ENCODE results near the gene SPTBN1.

SPTBN1 gene

GRCh38 chr2:54610700-54611099, 154.6 kb downstream of the SPTBN1 start:
- Histone ChIP-seq H3K9me3 (ENCODE audit: control insufficient read depth, low read length) (no peaks in the 10 kb centered on the region), H3K4me1 (ENCODE audit: control insufficient read depth, insufficient read depth, low read length, poor library complexity, severe bottlenecking) (peaks cover 10% of the 10 kb centered on the region), H3K4me3 (ENCODE audit: extremely low read depth, insufficient read depth, low read length, poor library complexity, severe bottlenecking) (no peak overlapping the region), H3K27ac (ENCODE audit: low read depth, low read length, severe bottlenecking) (no peak overlapping the region), H3K36me3 (ENCODE audit: control insufficient read depth, insufficient read depth, low read length) (peaks cover 57% of the 10 kb centered on the region)
- 86% methylated on average over 1 of the region's 1 CpG; no CpG with 5 or more reads in 1 of the 2 experiments for WGBS, 2 experiments (ENCODE audit: insufficient coverage in 2 of 2)

- H3K36me3 ChIP-seq (ENCODE audit: control insufficient read depth, insufficient read depth, low read length), result peaks cover 66% of the 10 kb centered on the region
- peaks cover 4% of the 10 kb centered on the region for H3K4me1 ChIP-seq (ENCODE audit: control insufficient read depth, insufficient read depth, low read length, poor library complexity, severe bottlenecking)
- WGBS, 2 experiments (ENCODE audit: insufficient coverage in 2 of 2), result 91 to 97% methylated on average over 10 to 12 of the region's 14 CpGs
- no peak overlapping the region for H3K4me3 ChIP-seq (ENCODE audit: extremely low read depth, insufficient read depth, low read length, poor library complexity, severe bottlenecking)
- no peaks in the 10 kb centered on the region for H3K9me3 ChIP-seq (ENCODE audit: control insufficient read depth, low read length)
- no peak overlapping the region for H3K27ac ChIP-seq (ENCODE audit: low read depth, low read length, severe bottlenecking)
Observed at GRCh38 chr2:54611830-54612545, 155.9 kb downstream of the SPTBN1 start.

- H3K4me3 ChIP-seq (ENCODE audit: extremely low read depth, insufficient read depth, low read length, poor library complexity, severe bottlenecking), result no peak overlapping the region
- H3K4me1 ChIP-seq (ENCODE audit: control insufficient read depth, insufficient read depth, low read length, poor library complexity, severe bottlenecking), result peaks cover 4% of the 10 kb centered on the region
- no CpG with 5 or more reads among the region's 2 CpGs for WGBS, 2 experiments (ENCODE audit: insufficient coverage in 2 of 2)
- no peak overlapping the region for H3K27ac ChIP-seq (ENCODE audit: low read depth, low read length, severe bottlenecking)
- peaks cover 67% of the 10 kb centered on the region for H3K36me3 ChIP-seq (ENCODE audit: control insufficient read depth, insufficient read depth, low read length)
- H3K9me3 ChIP-seq (ENCODE audit: control insufficient read depth, low read length), result no peaks in the 10 kb centered on the region
Observed at GRCh38 chr2:54613386-54613785, 157.3 kb downstream of the SPTBN1 start.

GRCh38 chr2:54613794-54614257, 157.7 kb downstream of the SPTBN1 start:
- Histone ChIP-seq H3K27ac (ENCODE audit: low read depth, low read length, severe bottlenecking) (no peak overlapping the region), H3K36me3 (ENCODE audit: control insufficient read depth, insufficient read depth, low read length) (peaks cover 70% of the 10 kb centered on the region), H3K9me3 (ENCODE audit: control insufficient read depth, low read length) (no peaks in the 10 kb centered on the region), H3K4me3 (ENCODE audit: extremely low read depth, insufficient read depth, low read length, poor library complexity, severe bottlenecking) (no peak overlapping the region), H3K4me1 (ENCODE audit: control insufficient read depth, insufficient read depth, low read length, poor library complexity, severe bottlenecking) (peaks cover 4% of the 10 kb centered on the region)
- 92 to 93% methylated on average over 2 of the region's 6 CpGs for WGBS, 2 experiments (ENCODE audit: insufficient coverage in 2 of 2)

GRCh38 chr2:54614819-54615218, 158.7 kb downstream of the SPTBN1 start:
- Histone ChIP-seq H3K27ac (ENCODE audit: low read depth, low read length, severe bottlenecking) (no peak overlapping the region), H3K4me3 (ENCODE audit: extremely low read depth, insufficient read depth, low read length, poor library complexity, severe bottlenecking) (no peak overlapping the region), H3K9me3 (ENCODE audit: control insufficient read depth, low read length) (no peaks in the 10 kb centered on the region), H3K36me3 (ENCODE audit: control insufficient read depth, insufficient read depth, low read length) (peaks cover 75% of the 10 kb centered on the region), H3K4me1 (ENCODE audit: control insufficient read depth, insufficient read depth, low read length, poor library complexity, severe bottlenecking) (peaks cover 4% of the 10 kb centered on the region)

GRCh38 chr2:54615832-54616534, 159.9 kb downstream of the SPTBN1 start:
- Histone ChIP-seq H3K36me3 (ENCODE audit: control insufficient read depth, insufficient read depth, low read length) (peaks cover 87% of the 10 kb centered on the region), H3K27ac (ENCODE audit: low read depth, low read length, severe bottlenecking) (no peak overlapping the region), H3K4me1 (ENCODE audit: control insufficient read depth, insufficient read depth, low read length, poor library complexity, severe bottlenecking) (no peaks in the 10 kb centered on the region), H3K4me3 (ENCODE audit: extremely low read depth, insufficient read depth, low read length, poor library complexity, severe bottlenecking) (no peak overlapping the region), H3K9me3 (ENCODE audit: control insufficient read depth, low read length) (no peaks in the 10 kb centered on the region)
- 97% methylated on average over 4 to 5 of the region's 5 CpGs for WGBS, 2 experiments (ENCODE audit: insufficient coverage in 2 of 2)

- 88 to 100% methylated on average over 4 of the region's 7 CpGs for WGBS, 2 experiments (ENCODE audit: insufficient coverage in 2 of 2)
- no peak overlapping the region for H3K4me3 ChIP-seq (ENCODE audit: extremely low read depth, insufficient read depth, low read length, poor library complexity, severe bottlenecking)
- H3K27ac ChIP-seq (ENCODE audit: low read depth, low read length, severe bottlenecking), result no peak overlapping the region
- no peaks in the 10 kb centered on the region for H3K9me3 ChIP-seq (ENCODE audit: control insufficient read depth, low read length)
- no peaks in the 10 kb centered on the region for H3K4me1 ChIP-seq (ENCODE audit: control insufficient read depth, insufficient read depth, low read length, poor library complexity, severe bottlenecking)
- peaks cover 91% of the 10 kb centered on the region for H3K36me3 ChIP-seq (ENCODE audit: control insufficient read depth, insufficient read depth, low read length)
Observed at GRCh38 chr2:54617409-54617808, 161.3 kb downstream of the SPTBN1 start.

- Histone ChIP-seq H3K4me1 (ENCODE audit: control insufficient read depth, insufficient read depth, low read length, poor library complexity, severe bottlenecking) (no peaks in the 10 kb centered on the region), H3K27ac (ENCODE audit: low read depth, low read length, severe bottlenecking) (no peak overlapping the region), H3K4me3 (ENCODE audit: extremely low read depth, insufficient read depth, low read length, poor library complexity, severe bottlenecking) (no peak overlapping the region), H3K9me3 (ENCODE audit: control insufficient read depth, low read length) (no peaks in the 10 kb centered on the region), H3K36me3 (ENCODE audit: control insufficient read depth, insufficient read depth, low read length) (peaks cover 93% of the 10 kb centered on the region)
- 100% methylated on average over 2 of the region's 5 CpGs for WGBS, 2 experiments (ENCODE audit: insufficient coverage in 2 of 2)
Observed at GRCh38 chr2:54618646-54619565, 162.8 kb downstream of the SPTBN1 start.

- Histone ChIP-seq H3K4me3 (ENCODE audit: extremely low read depth, insufficient read depth, low read length, poor library complexity, severe bottlenecking) (no peak overlapping the region), H3K9me3 (ENCODE audit: control insufficient read depth, low read length) (no peaks in the 10 kb centered on the region), H3K27ac (ENCODE audit: low read depth, low read length, severe bottlenecking) (no peak overlapping the region), H3K36me3 (ENCODE audit: control insufficient read depth, insufficient read depth, low read length) (peaks cover 99% of the 10 kb centered on the region), H3K4me1 (ENCODE audit: control insufficient read depth, insufficient read depth, low read length, poor library complexity, severe bottlenecking) (no peaks in the 10 kb centered on the region)
- 67 to 83% methylated on average over 1 to 2 of the region's 9 CpGs for WGBS, 2 experiments (ENCODE audit: insufficient coverage in 2 of 2)
Observed at GRCh38 chr2:54619660-54620231, 163.6 kb downstream of the SPTBN1 start.

- no peak overlapping the region for H3K27ac ChIP-seq (ENCODE audit: low read depth, low read length, severe bottlenecking)
Observed at GRCh38 chr2:54620948-54621347, 164.8 kb downstream of the SPTBN1 start.

More at GRCh38 chr2:54620948-54621347, 164.8 kb downstream of the SPTBN1 start:
- H3K9me3 ChIP-seq (ENCODE audit: control insufficient read depth, low read length), result no peaks in the 10 kb centered on the region
- WGBS, 2 experiments (ENCODE audit: insufficient coverage in 2 of 2), result 92 to 94% methylated on average over 4 to 5 of the region's 5 CpGs
- no peak overlapping the region for H3K4me3 ChIP-seq (ENCODE audit: extremely low read depth, insufficient read depth, low read length, poor library complexity, severe bottlenecking)
- H3K36me3 ChIP-seq (ENCODE audit: control insufficient read depth, insufficient read depth, low read length), result peaks cover 99% of the 10 kb centered on the region
- no peaks in the 10 kb centered on the region for H3K4me1 ChIP-seq (ENCODE audit: control insufficient read depth, insufficient read depth, low read length, poor library complexity, severe bottlenecking)
